ENCODE results near the gene SPSB3.

SPSB3 gene

GRCh38 chr16:1793578-1794220, 11.3 kb upstream of the SPSB3 start, which contains the start of gene IGFALS:
IGFALS (minus strand) TSS chr16:1793705; CDS start chr16:1793652, 53 bp downstream.
- no peaks in the 10 kb centered on the region for H3K27me3 ChIP-seq (ENCODE audit: control insufficient read depth in 1 of 2, insufficient read depth in 2 of 2, low read length in 2 of 2)
- H3K4me3 ChIP-seq (ENCODE audit: low read length in 2 of 2): no peak within 1 kb of the TSS
- no peak within 1 kb of the TSS for H3K27ac ChIP-seq (ENCODE audit: low read length)
- H3K4me1 ChIP-seq (ENCODE audit: control insufficient read depth, insufficient read depth, low read length): no peaks in the 10 kb centered on the region
- H3K9me3 ChIP-seq (ENCODE audit: control insufficient read depth in 2 of 2, low read length in 2 of 2): no peaks in the 10 kb centered on the region
- no peak within 1 kb of the TSS for H3K9ac ChIP-seq (ENCODE audit: low read length in 2 of 2)
- peaks cover 3 to 6% of the 10 kb centered on the region in 2 donors for H3K36me3 ChIP-seq (ENCODE audit: control insufficient read depth in 2 of 2, insufficient read depth in 2 of 2, low read length in 2 of 2)

GRCh38 chr16:1792836-1793577, 10.6 kb upstream of the SPSB3 start:
- Histone ChIP-seq H3K27me3 (ENCODE audit: control insufficient read depth in 1 of 2, insufficient read depth in 2 of 2, low read length in 2 of 2) (no peaks in the 10 kb centered on the region), H3K9ac (ENCODE audit: low read length in 2 of 2) (no peak overlapping the region), H3K4me1 (ENCODE audit: control insufficient read depth, insufficient read depth, low read length) (no peaks in the 10 kb centered on the region), H3K4me3 (ENCODE audit: low read length in 2 of 2) (no peak overlapping the region), H3K27ac (ENCODE audit: low read length) (no peak overlapping the region), H3K36me3 (ENCODE audit: control insufficient read depth in 2 of 2, insufficient read depth in 2 of 2, low read length in 2 of 2) (peaks cover 8 to 9% of the 10 kb centered on the region in 2 donors), H3K9me3 (ENCODE audit: control insufficient read depth in 2 of 2, low read length in 2 of 2) (no peaks in the 10 kb centered on the region)

GRCh38 chr16:1791943-1792812, 9.8 kb upstream of the SPSB3 start:
- Histone ChIP-seq H3K4me1 (ENCODE audit: control insufficient read depth, insufficient read depth, low read length) (no peaks in the 10 kb centered on the region), H3K4me3 (ENCODE audit: low read length in 2 of 2) (no peak overlapping the region), H3K27ac (ENCODE audit: low read length) (no peak overlapping the region), H3K27me3 (ENCODE audit: control insufficient read depth in 1 of 2, insufficient read depth in 2 of 2, low read length in 2 of 2) (no peaks in the 10 kb centered on the region), H3K36me3 (ENCODE audit: control insufficient read depth in 2 of 2, insufficient read depth in 2 of 2, low read length in 2 of 2) (peaks cover 9 to 11% of the 10 kb centered on the region in 2 donors), H3K9me3 (ENCODE audit: control insufficient read depth in 2 of 2, low read length in 2 of 2) (no peaks in the 10 kb centered on the region), H3K9ac (ENCODE audit: low read length in 2 of 2) (no peak overlapping the region)

GRCh38 chr16:1791256-1791942, 9.0 kb upstream of the SPSB3 start:
- Histone ChIP-seq H3K27ac (ENCODE audit: low read length) (no peak overlapping the region), H3K36me3 (ENCODE audit: control insufficient read depth in 2 of 2, insufficient read depth in 2 of 2, low read length in 2 of 2) (peaks cover 11 to 15% of the 10 kb centered on the region in 2 donors), H3K27me3 (ENCODE audit: control insufficient read depth in 1 of 2, insufficient read depth in 2 of 2, low read length in 2 of 2) (no peaks in the 10 kb centered on the region)

GRCh38 chr16:1790611-1791255, 8.4 kb upstream of the SPSB3 start:
- Histone ChIP-seq H3K27me3 (ENCODE audit: control insufficient read depth in 1 of 2, insufficient read depth in 2 of 2, low read length in 2 of 2) (no peaks in the 10 kb centered on the region), H3K36me3 (ENCODE audit: control insufficient read depth in 2 of 2, insufficient read depth in 2 of 2, low read length in 2 of 2) (peaks cover 11 to 18% of the 10 kb centered on the region in 2 donors), H3K4me1 (ENCODE audit: control insufficient read depth, insufficient read depth, low read length) (peaks cover under 1% of the 10 kb centered on the region), H3K9ac (ENCODE audit: low read length in 2 of 2) (no peak overlapping the region), H3K4me3 (ENCODE audit: low read length in 2 of 2) (no peak overlapping the region), H3K27ac (ENCODE audit: low read length) (no peak overlapping the region), H3K9me3 (ENCODE audit: control insufficient read depth in 2 of 2, low read length in 2 of 2) (no peaks in the 10 kb centered on the region)

More at GRCh38 chr16:1791256-1791942, 9.0 kb upstream of the SPSB3 start:
- H3K9ac ChIP-seq (ENCODE audit: low read length in 2 of 2): no peak overlapping the region
- no peak overlapping the region for H3K4me3 ChIP-seq (ENCODE audit: low read length in 2 of 2)
- no peaks in the 10 kb centered on the region for H3K9me3 ChIP-seq (ENCODE audit: control insufficient read depth in 2 of 2, low read length in 2 of 2)
- no peaks in the 10 kb centered on the region for H3K4me1 ChIP-seq (ENCODE audit: control insufficient read depth, insufficient read depth, low read length)

- Histone ChIP-seq H3K27ac (ENCODE audit: low read length) (no peak overlapping the region), H3K4me1 (ENCODE audit: control insufficient read depth, insufficient read depth, low read length) (peaks cover 4% of the 10 kb centered on the region), H3K9me3 (ENCODE audit: control insufficient read depth in 2 of 2, low read length in 2 of 2) (no peaks in the 10 kb centered on the region), H3K36me3 (ENCODE audit: control insufficient read depth in 2 of 2, insufficient read depth in 2 of 2, low read length in 2 of 2) (peaks cover 13 to 18% of the 10 kb centered on the region in 2 donors), H3K27me3 (ENCODE audit: control insufficient read depth in 1 of 2, insufficient read depth in 2 of 2, low read length in 2 of 2) (no peaks in the 10 kb centered on the region), H3K4me3 (ENCODE audit: low read length in 2 of 2) (no peak overlapping the region), H3K9ac (ENCODE audit: low read length in 2 of 2) (no peak overlapping the region)
Observed at GRCh38 chr16:1790261-1790610, 7.9 kb upstream of the SPSB3 start.

- peaks cover 8% of the 10 kb centered on the region for H3K4me1 ChIP-seq (ENCODE audit: control insufficient read depth, insufficient read depth, low read length)
- H3K27me3 ChIP-seq (ENCODE audit: control insufficient read depth in 1 of 2, insufficient read depth in 2 of 2, low read length in 2 of 2): no peaks in the 10 kb centered on the region
- H3K4me3 ChIP-seq (ENCODE audit: low read length in 2 of 2): no peak overlapping the region
- no peaks in the 10 kb centered on the region for H3K9me3 ChIP-seq (ENCODE audit: control insufficient read depth in 2 of 2, low read length in 2 of 2)
- no peak overlapping the region for H3K9ac ChIP-seq (ENCODE audit: low read length in 2 of 2)
- peaks cover 14 to 20% of the 10 kb centered on the region in 2 donors for H3K36me3 ChIP-seq (ENCODE audit: control insufficient read depth in 2 of 2, insufficient read depth in 2 of 2, low read length in 2 of 2)
- no peak overlapping the region for H3K27ac ChIP-seq (ENCODE audit: low read length)
Observed at GRCh38 chr16:1789643-1790045, 7.3 kb upstream of the SPSB3 start.

GRCh38 chr16:1788708-1789100, 6.3 kb upstream of the SPSB3 start:
- no peak overlapping the region for H3K27ac ChIP-seq (ENCODE audit: low read length)
- H3K4me3 ChIP-seq (ENCODE audit: low read length in 2 of 2): no peak overlapping the region
- H3K9ac ChIP-seq (ENCODE audit: low read length in 2 of 2): no peak overlapping the region
- H3K4me1 ChIP-seq (ENCODE audit: control insufficient read depth, insufficient read depth, low read length): peaks cover 14% of the 10 kb centered on the region
- H3K36me3 ChIP-seq (ENCODE audit: control insufficient read depth in 2 of 2, insufficient read depth in 2 of 2, low read length in 2 of 2): peaks cover 14 to 20% of the 10 kb centered on the region in 2 donors
- H3K9me3 ChIP-seq (ENCODE audit: control insufficient read depth in 2 of 2, low read length in 2 of 2): no peaks in the 10 kb centered on the region
- H3K27me3 ChIP-seq (ENCODE audit: control insufficient read depth in 1 of 2, insufficient read depth in 2 of 2, low read length in 2 of 2): no peaks in the 10 kb centered on the region

- Histone ChIP-seq H3K27me3 (ENCODE audit: control insufficient read depth in 1 of 2, insufficient read depth in 2 of 2, low read length in 2 of 2) (no peaks in the 10 kb centered on the region), H3K27ac (ENCODE audit: low read length) (no peak overlapping the region), H3K4me1 (ENCODE audit: control insufficient read depth, insufficient read depth, low read length) (peaks cover 18% of the 10 kb centered on the region), H3K4me3 (ENCODE audit: low read length in 2 of 2) (no peak overlapping the region), H3K36me3 (ENCODE audit: control insufficient read depth in 2 of 2, insufficient read depth in 2 of 2, low read length in 2 of 2) (peaks cover 14 to 20% of the 10 kb centered on the region in 2 donors), H3K9ac (ENCODE audit: low read length in 2 of 2) (no peak overlapping the region), H3K9me3 (ENCODE audit: control insufficient read depth in 2 of 2, low read length in 2 of 2) (no peaks in the 10 kb centered on the region)
Observed at GRCh38 chr16:1788095-1788707, 5.8 kb upstream of the SPSB3 start.

Measured in stomach smooth muscle (tissue), 2 donors.